A673 (cell line): ENCODE data around the gene C19orf44. TPM values are rescaled to one million over a fixed set of nuclear protein-coding genes. Genes with fewer than 3 reads are reported as not detected.
A peak's percentile ranks its signal among the peaks of the same experiment; 100 is the strongest.

Source experiments
- BruUV-seq: library from RNA; stranded (reverse); fragments of 400-500 nt; replicated peaks from 2 replicates; lab custom pipeline; 2021; lab: Mats Ljungman, UMichigan
- CTCF ChIA-PET: fragments of 300-600 bp; sonication (Branson Sonifier 250); formaldehyde crosslinking; loops from one replicate; lab custom pipeline; 2022; ENCODE audit warnings: antibody characterized with exemption; lab: Charles Lee
- POLR2A ChIA-PET: fragments of 300-600 bp; sonication (Branson Sonifier 250); formaldehyde crosslinking; loops from one replicate; lab custom pipeline; 2022; ENCODE audit warnings: antibody characterized with exemption; ENCODE audit not compliant: low non-redundant PET; lab: Charles Lee
- DNase-seq: peaks from one replicate; pipeline ENCODE4 v3.0.0-alpha.2; 2015; ENCODE audit warnings: low spot score
- H3K27ac ChIP-seq: fragments of 200-600 bp; sonication (generic); 2 replicates; pipeline ENCODE4 v1.5.1; 2016; ENCODE audit warnings: mixed run types, low read depth, mild to moderate bottlenecking, mixed read lengths, antibody characterized with exemption, low read length; ENCODE audit not compliant: poor library complexity, severe bottlenecking
- H3K27me3 ChIP-seq: fragments of 200-600 bp; sonication (generic); replicated peaks from 2 replicates; pipeline ENCODE4 v1.6.1; 2017; ENCODE audit warnings: mixed run types, low read depth, mild to moderate bottlenecking, mixed read lengths, antibody characterized with exemption, low read length; ENCODE audit not compliant: insufficient read depth, poor library complexity
- H3K36me3 ChIP-seq: fragments of 200-600 bp; sonication (generic); 2 replicates; pipeline ENCODE4 v1.6.1; 2016; ENCODE audit warnings: mixed run types, mild to moderate bottlenecking, mixed read lengths, antibody characterized with exemption, low read length; ENCODE audit not compliant: insufficient read depth, poor library complexity, severe bottlenecking
- H3K4me1 ChIP-seq: fragments of 200-600 bp; sonication (generic); 2 replicates; pipeline ENCODE4 v1.6.1; 2017; ENCODE audit warnings: mixed run types, mild to moderate bottlenecking, mixed read lengths, antibody characterized with exemption, low read length; ENCODE audit not compliant: insufficient read depth, poor library complexity, severe bottlenecking
- H3K4me3 ChIP-seq: fragments of 200-600 bp; sonication (generic); 2 replicates; pipeline ENCODE4 v1.5.1; 2016; ENCODE audit warnings: low read depth, mixed run types, mild to moderate bottlenecking, mixed read lengths, low read length; ENCODE audit not compliant: poor library complexity, severe bottlenecking
- H3K9me3 ChIP-seq: fragments of 200-600 bp; sonication (generic); 2 replicates; pipeline ENCODE4 v1.6.1; 2016; ENCODE audit warnings: mixed run types, low read depth, mild to moderate bottlenecking, mixed read lengths, antibody characterized with exemption, low read length; ENCODE audit not compliant: poor library complexity, severe bottlenecking
- EZH2 ChIP-seq: fragments of 200-600 bp; sonication (generic); IDR thresholded peaks from 2 replicates; pipeline ENCODE4 v1.6.1; 2017; ENCODE audit warnings: borderline replicate concordance, low read depth, mild to moderate bottlenecking, mixed read lengths, antibody characterized with exemption, low read length; ENCODE audit not compliant: poor library complexity, severe bottlenecking
- intact Hi-C: fragments of 100-400 bp; cut with micrococcal nuclease; formaldehyde crosslinking; loops from one replicate; pipeline ENCODE4 v1.10.0; 2022; ENCODE audit not compliant: unreplicated experiment
- total RNA-seq: library from RNA; stranded (reverse); gene quantifications from 2 replicates; pipeline ENCODE4 v1.2.3, GENCODE V29; 2021
- TF ChIP-seq, protein P1 (sequence below): fragments of 300-800, 200-600 bp; sonication (generic); conservative IDR thresholded peaks from 2 replicates; pipeline ENCODE4 v1.5.1; 2017; ENCODE audit warnings: low read depth, mild to moderate bottlenecking, antibody characterized with exemption, low read length, moderate library complexity, mixed read lengths

Gene C19orf44
- total RNA-seq, 1 experiment from 2014 or later, result 9.8 TPM

GRCh38 chr19:16457954-16458331 is 38.3 kb upstream of the C19orf44 start:
- DNase-seq, result no peak
- Histone ChIP-seq H3K27me3 (no peaks in the 10 kb centered on the region), H3K9me3 (no peaks in the 10 kb centered on the region), H3K4me1 (peaks cover 24% of the 10 kb centered on the region), H3K4me3 (no peak overlapping the region), H3K27ac (peak overlapping the region; percentile 74), H3K36me3 (no peaks in the 10 kb centered on the region)
- ChIA-PET POLR2A (no interaction called here), CTCF (no interaction called here)
- intact Hi-C loops, result no loop called here
- no peak for TF ChIP-seq EZH2
- TF ChIP-seq, protein P1, sequence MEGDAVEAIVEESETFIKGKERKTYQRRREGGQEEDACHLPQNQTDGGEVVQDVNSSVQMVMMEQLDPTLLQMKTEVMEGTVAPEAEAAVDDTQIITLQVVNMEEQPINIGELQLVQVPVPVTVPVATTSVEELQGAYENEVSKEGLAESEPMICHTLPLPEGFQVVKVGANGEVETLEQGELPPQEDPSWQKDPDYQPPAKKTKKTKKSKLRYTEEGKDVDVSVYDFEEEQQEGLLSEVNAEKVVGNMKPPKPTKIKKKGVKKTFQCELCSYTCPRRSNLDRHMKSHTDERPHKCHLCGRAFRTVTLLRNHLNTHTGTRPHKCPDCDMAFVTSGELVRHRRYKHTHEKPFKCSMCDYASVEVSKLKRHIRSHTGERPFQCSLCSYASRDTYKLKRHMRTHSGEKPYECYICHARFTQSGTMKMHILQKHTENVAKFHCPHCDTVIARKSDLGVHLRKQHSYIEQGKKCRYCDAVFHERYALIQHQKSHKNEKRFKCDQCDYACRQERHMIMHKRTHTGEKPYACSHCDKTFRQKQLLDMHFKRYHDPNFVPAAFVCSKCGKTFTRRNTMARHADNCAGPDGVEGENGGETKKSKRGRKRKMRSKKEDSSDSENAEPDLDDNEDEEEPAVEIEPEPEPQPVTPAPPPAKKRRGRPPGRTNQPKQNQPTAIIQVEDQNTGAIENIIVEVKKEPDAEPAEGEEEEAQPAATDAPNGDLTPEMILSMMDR, result no peak
- BruUV-seq, result no TSS peak

DNA sequence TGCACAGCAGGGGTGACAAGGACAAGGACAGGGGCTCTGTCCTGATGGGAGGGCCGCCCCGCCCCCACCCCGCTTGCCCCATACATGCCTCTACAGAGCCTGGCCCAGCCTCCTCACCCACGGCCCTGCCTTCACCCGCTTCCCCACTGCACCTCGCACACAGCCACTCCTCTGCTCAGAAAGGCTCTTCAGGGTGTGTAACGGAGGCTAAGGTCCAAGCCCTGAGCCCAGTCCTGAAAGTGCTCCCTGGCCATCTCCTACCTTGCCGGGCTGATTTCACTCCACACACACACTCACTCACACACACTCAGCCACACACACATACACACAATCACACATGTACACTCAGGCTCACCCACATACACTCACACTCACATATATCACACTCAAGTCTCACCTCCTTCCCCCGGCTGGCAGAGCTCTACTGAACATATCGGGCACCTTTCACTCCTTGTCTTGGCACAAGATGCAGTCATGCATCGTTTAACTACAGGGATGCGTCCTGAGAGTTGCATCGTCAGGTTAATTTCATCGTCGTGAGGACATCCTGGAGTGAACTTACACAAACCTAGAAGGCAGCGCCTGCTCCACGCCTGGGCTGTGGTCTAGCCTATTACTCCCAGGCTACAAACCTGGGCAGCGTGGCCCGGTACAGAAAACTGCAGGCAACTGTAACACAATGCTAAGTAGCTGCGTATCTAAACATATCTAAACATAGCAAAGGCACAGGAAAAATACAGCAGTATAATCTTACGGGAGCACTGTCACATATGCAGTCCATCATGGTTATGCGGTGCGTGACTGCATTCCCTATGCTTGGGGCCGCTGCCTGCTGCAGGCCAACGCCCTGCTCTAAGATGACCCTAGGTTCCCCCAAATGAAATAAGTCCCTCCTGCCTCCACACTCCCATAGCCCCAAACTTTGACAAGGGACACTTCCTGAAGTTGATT is 37.5 kb upstream of the C19orf44 start:
- POLR2A ChIA-PET, result no interaction called here
- H3K4me1 ChIP-seq, result peaks cover 24% of the 10 kb centered on the region

GRCh38 chr19:16459680-16460079 is 36.5 kb upstream of the C19orf44 start:
- Histone ChIP-seq H3K4me1 (peaks cover 19% of the 10 kb centered on the region), H3K36me3 (no peaks in the 10 kb centered on the region), H3K27ac (no peak overlapping the region), H3K27me3 (no peaks in the 10 kb centered on the region), H3K4me3 (no peak overlapping the region), H3K9me3 (no peaks in the 10 kb centered on the region)
- TF ChIP-seq, protein P1, result no peak
- no peak for TF ChIP-seq EZH2
- BruUV-seq, result no TSS peak
- POLR2A ChIA-PET, result no interaction called here
- CTCF ChIA-PET, result no interaction called here
- no peak for DNase-seq
- intact Hi-C loops, result no loop called here

More for the DNA sequence above, 37.5 kb upstream of the C19orf44 start:
- no peaks in the 10 kb centered on the region for H3K36me3 ChIP-seq
- H3K9me3 ChIP-seq, result no peaks in the 10 kb centered on the region
- BruUV-seq, result no TSS peak
- intact Hi-C loops, result no loop called here
- DNase-seq, result no peak
- no peak for TF ChIP-seq EZH2
- TF ChIP-seq, protein P1, result no peak
- no peaks in the 10 kb centered on the region for H3K27me3 ChIP-seq
- H3K27ac ChIP-seq, result peak overlapping the region; percentile 74
- H3K4me3 ChIP-seq, result no peak overlapping the region
- CTCF ChIA-PET, result no interaction called here
